GM18526 (cell line): Measurements from ENCODE around the gene THEMIS.

ENCODE experiments used
- POLR2A ChIP-seq: IDR thresholded peaks from 3 replicates; pipeline ENCODE4 v1.6.1; 2011; ENCODE audit not compliant: insufficient read length; ENCODE audit errors: extremely low read depth

THEMIS gene

DNA sequence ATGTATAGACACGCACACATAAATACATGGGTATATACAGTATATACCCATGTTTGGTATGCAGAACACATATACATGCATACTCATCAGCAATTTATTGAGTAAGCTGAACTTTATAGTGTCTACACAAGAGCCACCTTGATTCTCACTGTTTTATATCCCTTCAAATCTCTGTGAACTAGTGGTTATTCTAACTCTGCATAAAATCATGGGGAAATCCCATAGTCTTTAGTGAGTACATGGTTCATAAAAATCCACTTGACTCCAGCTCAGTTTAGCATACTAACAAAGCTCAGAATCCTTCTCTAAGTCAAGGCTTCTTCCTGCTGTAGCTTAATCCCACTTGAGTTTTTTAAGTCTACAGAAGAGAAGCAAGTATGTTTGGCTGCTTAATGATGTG, 104.1 kb downstream of the THEMIS start:
- TF ChIP-seq POLR2A: no peak

DNA sequence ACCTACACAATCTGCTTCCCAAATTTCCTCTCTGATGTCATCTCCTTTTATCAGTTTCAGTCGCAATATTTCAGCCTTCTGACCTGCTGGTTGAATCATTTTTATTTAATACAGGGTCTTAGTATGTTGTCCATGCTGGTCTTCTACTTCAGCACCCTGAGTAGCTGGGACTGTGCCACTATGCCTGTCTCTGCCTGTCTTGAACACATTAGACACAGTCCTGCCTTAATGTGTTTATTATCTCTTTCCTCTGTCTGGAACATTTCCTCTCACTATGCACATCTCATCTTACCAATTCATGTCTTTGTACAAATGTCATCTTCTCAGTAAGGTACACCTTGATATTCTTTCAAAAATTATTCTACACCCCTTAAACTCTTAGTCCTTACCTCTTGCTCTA, 106.5 kb downstream of the THEMIS start:
- TF ChIP-seq POLR2A: no peak

DNA sequence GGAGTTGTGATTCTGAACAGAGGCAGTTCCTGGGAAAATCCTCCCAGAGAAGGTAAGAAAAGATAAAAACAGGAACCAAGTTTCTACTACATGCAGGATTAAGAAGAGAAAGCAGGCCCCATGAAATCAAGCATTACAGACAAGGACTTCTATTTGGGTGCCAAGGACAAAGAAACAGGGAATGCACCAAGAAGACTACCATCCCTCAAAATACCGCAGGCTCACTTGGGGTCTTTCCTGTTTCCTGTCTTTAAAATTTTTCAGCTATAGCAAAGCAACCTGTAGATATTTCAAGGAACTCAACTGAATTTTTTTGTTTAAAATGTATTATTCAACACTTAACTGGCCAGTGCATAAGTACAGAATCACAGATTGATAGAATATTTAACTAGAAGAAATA, 107.5 kb downstream of the THEMIS start:
- no peak for TF ChIP-seq POLR2A

DNA sequence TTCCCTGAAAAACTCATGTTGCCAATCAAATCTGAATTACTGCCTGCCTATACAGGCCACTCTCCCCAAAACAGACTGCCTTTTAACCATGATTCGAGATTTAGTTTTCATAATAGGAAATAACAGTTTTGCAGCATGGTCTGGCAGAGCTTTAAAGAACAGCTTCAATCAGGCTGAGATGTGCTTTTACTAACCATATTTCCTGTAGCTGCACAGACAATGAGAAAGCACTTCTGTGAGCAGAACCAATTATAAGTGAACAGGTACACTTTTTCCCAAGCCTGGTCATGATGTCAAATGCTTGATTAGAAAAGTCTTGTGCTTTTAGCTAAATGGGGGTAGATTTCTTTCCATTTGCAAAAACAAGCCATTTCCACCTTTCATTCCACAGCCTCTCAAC, 108.2 kb downstream of the THEMIS start:
- TF ChIP-seq POLR2A: no peak

DNA sequence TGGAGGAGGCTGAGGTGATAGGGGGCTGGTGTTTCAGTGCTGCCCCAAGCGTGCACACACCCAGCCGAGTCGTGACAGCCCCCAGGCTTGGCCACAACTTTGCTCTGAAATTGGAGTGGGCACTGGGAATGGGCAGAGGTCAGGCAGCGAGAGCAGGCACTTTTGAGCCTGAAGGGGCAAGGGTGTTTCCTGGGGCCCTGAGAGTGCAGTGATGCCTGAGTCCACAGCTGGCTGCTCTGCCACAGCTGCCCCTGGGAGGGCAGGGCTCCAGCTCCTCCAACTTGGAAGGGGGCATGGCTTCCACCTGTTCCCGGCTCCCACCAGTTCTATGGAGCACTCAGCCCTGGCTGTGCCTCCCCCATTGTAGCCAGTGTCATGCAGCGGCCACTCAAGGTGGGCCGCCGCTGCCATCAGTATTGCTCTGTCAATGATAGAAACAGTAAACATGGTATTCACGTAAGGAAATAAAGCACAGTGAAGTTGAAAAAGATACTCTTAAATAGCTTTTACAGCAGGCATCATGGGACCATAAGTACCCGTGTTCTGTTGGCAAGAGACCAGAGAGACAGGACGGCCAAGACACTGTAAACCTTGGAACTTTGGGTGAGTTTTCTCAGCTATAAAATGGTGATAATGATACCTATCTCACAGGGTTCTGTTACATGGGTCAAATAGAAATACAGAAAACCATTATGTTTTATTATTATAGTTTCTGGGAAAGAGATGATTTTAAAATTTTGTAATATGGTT, 108.9 kb downstream of the THEMIS start:
- no peak for TF ChIP-seq POLR2A

DNA sequence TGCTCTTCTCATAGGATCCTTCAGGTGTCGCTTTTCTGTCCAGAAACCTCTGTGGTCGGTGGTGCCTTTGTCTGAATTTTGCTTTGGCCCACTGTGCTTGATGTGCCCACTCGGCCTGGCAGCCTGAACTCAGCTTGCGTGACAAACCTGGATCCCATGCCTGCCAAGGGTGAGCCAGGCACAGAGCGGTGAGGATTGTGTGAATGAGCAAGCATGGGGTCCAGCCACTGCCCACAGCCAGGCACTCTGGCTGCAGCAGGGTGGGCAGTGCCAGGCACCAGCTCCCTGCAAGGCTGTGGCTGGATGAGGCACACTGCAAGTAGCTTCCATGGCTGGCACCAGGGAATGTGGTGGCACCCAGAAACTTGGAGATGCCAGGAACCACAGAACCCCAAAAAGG, 110.3 kb downstream of the THEMIS start:
- TF ChIP-seq POLR2A: no peak

DNA sequence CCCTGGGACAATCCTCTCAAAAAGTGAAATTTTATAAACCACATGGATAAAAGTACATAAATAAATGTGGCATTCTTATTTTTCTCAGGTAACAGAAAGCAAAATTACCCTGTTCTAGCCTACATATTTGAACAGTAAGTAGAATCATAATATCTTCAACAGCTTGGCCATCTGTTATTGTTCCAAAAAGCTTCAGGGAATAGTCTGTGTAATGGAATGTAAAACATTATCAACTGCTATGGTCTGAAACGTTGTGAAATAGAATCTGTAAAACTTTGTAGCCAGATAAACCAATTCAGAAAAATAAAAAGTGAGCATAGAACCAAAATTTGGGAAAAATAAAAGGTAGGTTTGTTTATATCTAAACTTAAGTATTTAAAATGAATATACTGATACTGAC, 114.7 kb downstream of the THEMIS start:
- TF ChIP-seq POLR2A: no peak

DNA sequence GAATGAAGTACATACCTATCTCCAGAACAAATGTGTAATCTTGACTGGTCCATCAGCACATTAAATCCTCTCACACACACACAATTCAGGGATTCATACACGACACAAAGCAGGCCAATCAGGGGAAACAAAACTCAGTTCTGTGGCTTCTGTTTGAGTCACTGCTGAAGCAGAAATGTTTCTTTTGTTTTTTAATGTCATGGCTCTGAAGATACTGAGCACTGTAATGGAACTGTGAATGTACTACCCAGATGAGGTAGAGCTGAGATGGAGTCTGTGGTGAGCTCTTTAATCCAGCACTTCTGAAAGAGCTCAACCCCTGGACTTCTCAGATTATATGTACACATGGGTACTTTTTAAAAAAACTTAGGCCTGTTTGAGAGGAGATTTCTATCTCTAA, 116.4 kb downstream of the THEMIS start:
- TF ChIP-seq POLR2A: no peak

DNA sequence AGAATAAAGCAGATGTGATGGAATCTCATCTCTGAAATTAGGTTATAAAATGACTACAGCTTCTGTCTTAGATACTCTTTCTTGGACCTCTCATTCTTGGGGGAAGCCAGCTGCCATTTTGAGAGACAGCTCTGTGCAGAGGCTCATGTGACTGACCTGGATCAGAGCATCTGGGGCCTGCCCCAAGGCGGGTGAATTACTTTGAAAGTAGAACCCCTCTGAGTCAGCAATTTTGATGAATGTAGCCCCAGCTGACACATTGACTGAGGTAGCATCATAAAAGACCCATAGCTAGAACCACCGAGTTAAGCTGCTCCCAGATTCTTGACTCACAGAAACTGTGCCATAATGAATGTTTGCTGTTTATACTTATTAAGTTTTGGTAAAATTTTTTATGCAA, 124.5 kb downstream of the THEMIS start:
- TF ChIP-seq POLR2A: no peak

DNA sequence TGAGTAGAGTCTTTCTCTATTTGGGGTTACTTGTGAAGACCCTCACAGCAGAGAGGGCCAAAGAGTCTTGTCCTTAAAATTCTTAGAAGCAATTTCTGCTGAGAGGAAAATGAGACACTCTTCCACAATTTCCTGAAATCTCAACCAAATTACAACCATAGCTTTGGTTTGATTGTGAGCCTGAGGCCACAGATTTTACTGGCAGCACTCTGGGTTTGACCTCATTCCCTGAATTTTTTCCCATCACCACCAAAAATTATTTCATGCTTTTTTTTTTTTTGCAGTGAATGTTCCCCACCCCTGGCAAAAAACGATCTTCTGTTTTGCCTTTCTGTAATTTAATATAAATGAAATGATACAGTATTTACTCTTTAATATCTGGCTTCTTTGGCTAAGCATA, 125.5 kb downstream of the THEMIS start:
- TF ChIP-seq POLR2A: no peak

DNA sequence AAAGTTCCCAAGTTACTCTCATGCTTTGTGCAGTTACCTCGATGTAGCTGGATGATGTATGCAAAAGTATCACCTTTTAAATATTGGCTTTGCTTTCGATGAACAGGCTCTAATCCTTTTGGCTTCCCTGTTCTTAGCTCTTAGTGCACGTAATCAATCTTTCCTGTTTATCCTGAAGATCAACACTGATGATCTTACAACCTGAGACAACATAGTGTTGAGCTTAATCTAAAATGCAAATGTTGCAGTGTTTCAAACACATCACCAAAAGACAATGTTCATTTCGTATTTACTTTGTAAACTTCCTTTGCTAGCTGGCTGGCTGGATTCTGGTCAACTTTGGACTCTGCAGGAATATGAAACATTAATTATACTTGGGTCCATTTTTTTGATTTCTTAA, 132.1 kb downstream of the THEMIS start:
- TF ChIP-seq POLR2A: no peak

DNA sequence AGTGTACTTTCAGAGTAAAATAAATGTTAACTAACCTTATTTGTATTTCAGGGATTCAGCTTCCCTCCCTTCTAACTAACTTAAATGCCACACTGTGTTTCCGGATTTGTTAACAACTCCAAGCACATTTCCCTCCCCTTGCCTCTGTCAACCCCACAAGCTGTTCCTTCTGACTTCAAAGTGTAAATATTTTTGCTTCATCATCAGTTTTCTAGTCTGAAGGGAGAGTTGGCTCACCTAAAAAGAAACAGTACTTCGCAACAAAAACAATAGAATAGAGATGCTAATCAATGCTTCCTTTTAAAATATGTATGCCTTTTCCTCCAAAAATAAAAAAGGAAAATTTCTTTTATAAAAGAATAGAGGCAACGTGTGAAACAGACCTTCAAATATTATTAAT, 132.6 kb downstream of the THEMIS start:
- no peak for TF ChIP-seq POLR2A

DNA sequence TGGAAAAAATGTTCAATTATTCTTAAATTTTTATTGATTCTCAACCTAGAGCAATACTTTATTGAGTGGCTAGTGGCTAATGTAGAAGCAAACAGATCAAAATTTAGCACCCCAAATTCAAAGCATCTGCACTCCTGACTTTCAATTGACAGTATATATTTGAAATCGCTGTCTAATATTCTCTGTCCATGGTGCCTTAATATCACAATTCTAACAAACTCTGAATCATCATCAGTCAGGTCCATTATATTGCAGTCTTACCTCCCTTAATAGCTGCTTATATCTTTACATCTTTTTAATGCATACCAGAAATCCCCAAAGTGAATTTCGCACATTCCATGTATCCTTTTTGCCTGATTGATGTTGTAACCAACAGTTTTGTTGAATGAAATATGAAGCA, 134.9 kb downstream of the THEMIS start:
- TF ChIP-seq POLR2A: no peak

DNA sequence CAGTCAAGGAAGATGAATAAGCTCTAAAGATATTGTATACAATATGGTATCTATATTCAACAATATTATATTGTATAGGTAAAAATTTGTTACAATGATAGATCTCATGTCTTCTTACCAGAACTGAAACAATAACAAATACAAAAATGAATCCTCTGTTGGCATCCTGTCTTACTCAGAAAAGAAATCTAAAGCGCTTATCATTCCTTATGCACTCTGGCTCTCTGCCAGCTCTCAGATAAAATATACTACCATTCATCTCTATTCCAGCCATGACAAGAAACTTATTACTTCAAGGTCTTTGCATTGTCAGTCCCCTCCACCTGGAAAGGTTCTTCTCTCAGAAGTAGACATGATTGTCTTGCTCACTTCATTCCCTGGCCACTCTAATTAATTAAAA, 138.6 kb downstream of the THEMIS start:
- TF ChIP-seq POLR2A: no peak

DNA sequence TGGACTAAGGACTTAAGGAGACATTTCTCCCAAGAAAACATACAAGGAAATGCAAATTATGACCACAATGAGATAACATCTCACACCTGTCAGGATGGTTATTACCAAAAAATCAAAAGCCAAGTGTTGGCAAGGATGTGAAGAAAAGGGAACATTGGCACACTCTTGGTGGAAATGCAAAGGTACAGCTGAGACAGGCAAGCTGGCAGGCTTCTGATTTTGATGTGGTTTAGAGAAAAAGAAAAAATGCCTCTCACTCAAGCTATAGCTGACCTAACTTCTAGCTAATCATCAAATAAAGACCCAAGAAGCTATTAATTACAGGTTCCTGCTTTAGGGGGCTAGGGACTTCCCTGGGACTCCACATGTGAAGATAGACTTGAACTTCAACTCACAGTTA, 139.8 kb downstream of the THEMIS start:
- TF ChIP-seq POLR2A: no peak

DNA sequence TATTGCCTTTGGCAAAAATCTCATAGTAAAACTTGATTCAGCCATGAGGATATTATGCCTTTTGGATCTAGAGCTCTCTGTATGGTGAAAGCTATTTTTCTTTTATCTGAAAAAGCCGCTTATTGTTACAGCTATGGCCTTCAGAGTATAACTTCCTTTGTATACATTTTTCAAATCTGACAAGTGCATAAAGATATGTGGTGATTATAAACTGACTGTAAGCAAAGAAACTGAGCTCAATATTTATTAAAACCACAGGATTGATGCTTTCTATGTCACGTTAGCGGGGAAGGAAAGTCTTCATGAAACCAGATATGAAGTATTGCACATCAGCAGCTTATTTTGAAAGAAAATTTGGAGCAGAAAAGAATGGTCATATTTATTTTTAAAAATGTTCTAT, 151.8 kb downstream of the THEMIS start:
- no peak for TF ChIP-seq POLR2A

DNA sequence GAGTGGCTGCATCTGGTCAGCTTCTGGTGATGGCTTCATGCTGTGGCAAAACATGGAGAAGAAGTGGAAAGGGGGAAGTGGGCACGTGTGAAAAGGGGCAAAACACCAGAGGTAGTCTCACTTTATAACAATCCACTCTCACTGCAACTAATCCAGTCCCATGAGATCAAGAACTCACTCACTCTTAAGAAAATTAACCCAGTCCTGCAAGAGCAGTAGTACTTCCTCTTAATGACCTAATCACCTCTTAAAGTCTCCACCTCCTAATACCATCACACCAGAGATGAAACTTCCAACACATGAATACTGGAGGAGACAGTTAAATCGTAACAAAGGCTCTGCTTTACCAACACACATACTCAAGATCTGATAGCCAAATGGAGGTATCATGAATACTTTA, 152.6 kb downstream of the THEMIS start:
- no peak for TF ChIP-seq POLR2A

DNA sequence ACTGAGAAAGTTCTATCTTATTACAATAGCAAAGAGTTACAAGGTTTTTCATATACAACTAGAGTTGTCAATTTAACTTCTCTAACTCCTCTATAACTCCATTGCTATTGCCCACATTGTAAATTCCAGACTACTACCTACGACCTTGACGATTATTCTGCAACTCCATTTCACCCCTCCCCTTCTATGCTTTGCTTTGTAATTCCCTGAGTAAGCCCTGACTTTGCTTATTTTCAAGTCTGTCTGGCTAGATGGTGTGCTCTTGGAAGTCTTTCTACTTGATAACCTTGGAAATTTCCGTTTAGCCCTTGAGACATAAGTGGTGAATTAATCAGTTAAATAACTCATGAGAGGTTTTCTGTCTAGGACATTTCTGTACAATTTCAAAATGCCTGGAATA, 162.4 kb downstream of the THEMIS start:
- TF ChIP-seq POLR2A: no peak

DNA sequence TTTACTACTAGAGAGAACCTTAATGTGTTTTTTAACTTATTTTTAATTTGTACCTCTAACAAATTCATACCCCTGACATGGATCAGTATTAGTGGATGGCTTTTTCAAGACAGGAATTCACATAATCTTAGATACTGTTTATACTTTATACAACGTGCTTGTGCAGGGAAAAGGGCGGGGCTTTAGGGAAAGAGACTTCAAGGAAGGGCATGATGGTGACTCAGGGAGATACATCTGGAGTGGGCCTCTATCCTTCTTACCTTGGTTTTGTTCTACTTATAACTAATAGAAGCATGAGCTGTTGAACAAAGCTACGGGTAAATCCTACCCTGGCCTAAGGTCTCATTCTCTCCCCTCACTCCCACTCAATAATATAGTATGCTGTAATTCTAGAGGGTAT, 163.1 kb downstream of the THEMIS start:
- TF ChIP-seq POLR2A: no peak
